HG03097 (cell line): ENCODE data around the gene CHRNA10.

Source experiments
- ATAC-seq: cut with Tn5 transposase; IDR thresholded peaks from one replicate; pipeline ENCODE4 v1.9.1; 2021; ENCODE audit not compliant: unreplicated experiment, low FRiP score

CHRNA10 gene, protein sequence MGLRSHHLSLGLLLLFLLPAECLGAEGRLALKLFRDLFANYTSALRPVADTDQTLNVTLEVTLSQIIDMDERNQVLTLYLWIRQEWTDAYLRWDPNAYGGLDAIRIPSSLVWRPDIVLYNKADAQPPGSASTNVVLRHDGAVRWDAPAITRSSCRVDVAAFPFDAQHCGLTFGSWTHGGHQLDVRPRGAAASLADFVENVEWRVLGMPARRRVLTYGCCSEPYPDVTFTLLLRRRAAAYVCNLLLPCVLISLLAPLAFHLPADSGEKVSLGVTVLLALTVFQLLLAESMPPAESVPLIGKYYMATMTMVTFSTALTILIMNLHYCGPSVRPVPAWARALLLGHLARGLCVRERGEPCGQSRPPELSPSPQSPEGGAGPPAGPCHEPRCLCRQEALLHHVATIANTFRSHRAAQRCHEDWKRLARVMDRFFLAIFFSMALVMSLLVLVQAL

DNA sequence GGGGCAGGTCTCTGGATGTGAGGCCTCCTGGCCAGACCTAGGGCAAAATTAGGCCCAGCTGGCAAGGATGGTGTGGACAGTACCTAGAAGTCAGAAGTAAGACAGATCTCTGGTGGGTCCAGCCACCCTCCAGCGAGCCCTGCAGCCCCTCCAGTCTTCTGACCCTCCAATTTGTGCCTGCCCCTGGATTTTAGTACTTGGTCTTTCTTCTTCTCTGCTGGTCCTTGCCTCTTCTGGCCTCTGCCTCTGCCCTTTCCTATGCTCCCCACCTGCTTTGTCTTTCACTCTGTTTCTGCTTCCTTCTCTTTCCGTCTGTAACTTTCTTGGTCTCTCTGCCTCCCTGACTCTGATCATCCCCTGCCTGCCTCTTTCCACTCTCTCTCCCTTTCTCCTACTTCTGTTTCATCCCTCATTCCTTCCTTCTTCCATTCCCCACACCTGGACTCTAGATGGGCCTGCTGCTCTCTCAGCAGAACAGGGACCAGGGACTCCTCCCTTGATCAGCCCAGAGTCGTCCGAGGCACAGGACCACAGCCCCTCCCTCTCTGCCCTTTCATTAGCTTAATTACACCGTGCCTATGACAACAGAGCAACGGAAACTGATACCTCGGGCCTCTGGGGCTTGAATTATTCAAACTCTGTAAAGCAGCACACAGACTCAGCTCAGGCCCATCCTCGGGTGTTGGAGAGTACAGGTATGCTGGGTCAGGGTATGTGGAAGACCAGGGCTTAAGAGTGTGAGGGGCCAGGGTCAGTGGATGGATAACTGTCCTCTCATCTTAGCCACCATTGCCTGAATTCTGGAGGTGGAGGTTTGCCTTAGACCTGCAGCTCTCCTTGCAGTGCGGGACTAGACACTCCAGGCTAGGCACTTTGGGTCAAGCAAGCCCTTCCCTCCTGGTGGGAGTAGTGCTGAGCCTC is at the start of gene CHRNA10:
CHRNA10 (minus strand) TSS at position 51 of the 921 bp plus-strand sequence. CDS start 72 bp downstream, outside the sequence.
- no peak for ATAC-seq

DNA sequence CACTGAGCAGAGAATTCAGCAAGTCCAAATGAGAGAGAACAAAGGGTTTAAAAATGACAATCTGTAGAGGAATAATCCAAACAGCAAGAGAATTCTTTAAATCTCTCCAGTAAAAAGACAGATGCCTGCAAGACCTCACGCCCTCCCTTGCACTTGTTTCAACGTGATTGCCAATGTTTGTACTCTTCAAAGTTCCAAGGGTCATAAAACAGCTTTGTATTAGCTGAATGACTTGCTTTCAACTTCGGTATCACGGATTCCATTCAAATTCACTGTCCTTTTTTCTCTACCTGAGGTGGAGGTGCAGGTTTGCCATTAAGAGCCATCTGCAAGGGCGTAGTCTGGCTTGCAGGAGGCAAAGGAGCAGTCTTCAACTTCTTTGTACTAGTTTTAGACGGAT is 41.1 kb upstream of the CHRNA10 start:
- ATAC-seq: no peak

DNA sequence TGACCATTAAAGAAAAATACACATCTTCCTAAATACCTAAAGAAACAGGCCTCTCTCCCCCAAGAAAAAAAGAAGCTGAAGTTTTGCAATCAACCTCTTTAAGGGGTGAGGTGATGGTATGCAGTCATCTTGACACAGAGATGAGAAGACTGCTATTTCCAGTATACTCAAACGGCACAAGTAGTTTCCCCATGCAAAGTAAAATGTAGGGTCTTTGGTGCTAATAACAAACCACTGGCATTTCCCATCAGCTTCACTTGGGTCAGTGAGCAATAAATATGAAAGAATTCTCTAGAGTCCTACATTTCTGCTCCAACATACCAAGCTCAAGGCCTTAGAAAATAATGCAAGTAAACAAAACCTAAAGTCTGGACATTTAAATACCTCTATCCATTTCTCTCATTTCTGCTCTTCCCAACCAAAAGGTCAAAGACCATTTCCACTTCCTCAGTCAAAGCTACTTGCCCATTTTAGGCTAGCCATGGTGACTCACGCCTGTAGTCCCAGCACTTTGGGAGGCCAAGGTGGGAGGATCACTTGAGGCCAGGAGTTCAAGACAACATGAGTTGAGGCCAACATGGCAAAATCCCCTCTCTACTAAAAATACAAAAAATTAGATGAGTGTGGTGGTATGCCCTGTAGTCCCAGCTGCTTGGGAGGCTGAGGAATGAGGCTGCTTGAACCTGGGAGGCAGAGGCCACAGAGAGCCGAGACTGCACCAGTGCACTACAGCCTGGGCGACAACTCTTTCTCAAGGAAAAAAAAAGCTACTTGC is 39.5 kb upstream of the CHRNA10 start:
- ATAC-seq: no peak

DNA sequence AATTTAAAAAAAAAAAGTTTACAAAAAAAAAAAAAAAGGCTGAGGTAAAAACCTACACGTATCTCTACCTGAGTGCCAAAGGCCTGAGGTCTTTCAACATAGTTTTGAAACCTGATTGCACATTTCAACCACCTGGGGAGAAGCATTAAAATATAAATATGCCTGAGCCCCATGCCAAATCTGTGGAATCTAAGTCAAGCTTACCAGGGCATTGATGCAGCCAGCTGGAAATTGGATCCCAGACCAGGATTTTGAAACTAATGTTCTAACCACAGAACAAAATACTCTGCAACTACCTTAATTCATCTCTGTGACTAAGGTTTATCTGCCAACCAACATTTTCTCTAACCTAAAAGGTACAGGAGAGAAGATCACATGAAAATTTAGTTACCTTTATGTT is 38.8 kb upstream of the CHRNA10 start:
- no peak for ATAC-seq

DNA sequence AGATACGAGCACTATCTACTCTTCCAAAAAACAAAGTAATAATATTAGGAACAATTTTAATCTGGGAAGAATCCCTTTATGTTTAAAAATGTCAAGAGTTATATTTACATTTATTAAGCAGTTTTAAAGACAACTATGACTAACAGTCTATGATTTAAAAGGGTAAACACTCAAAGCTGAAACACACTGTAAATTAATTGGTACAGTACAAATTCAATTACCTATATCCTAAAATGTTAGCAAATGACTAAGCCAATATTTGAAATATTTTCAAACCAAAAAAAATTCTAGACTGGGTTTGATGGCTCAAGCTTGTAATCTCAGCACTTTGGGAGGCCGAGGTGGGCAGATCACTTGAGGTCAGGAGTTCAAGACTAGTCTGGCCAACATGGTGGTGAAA is 36.0 kb upstream of the CHRNA10 start:
- no peak for ATAC-seq

DNA sequence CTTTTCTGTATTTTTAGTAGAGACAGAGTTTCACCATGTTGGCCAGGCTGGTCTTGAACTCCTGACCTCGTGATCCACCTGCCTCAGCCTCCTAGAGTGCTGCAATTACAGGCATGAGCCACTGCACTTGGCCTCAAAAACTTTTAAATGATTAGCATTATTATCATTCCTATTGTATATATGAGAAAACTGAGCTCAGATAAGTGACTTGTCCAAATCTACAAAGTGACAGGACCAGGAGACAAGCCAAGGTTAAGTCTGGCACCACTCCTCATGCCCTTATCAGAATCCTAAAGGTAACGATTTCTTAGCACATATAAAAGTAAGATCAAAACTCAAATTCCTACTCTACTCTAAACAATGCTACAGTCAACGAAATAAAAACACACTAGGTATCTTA is 32.2 kb upstream of the CHRNA10 start:
- ATAC-seq: no peak

DNA sequence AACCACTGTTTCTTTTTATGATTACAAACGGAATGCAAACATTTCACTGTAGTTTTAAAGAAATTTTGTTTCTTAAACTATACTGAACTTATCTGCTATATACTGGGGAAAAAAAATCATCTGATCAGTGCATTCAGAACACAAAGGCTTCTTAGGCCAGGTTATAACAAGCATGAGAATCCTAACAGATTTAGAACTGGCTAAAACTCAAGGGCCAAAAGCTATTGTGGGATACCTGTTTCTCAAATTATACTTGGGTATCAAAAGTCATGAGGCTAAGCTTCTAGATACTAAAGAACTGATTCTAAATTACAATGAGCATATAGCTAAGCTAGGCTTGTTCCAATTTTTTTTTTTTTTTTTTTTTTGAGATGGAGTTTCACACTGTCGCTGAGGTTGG is 29.7 kb upstream of the CHRNA10 start:
- ATAC-seq: no peak

DNA sequence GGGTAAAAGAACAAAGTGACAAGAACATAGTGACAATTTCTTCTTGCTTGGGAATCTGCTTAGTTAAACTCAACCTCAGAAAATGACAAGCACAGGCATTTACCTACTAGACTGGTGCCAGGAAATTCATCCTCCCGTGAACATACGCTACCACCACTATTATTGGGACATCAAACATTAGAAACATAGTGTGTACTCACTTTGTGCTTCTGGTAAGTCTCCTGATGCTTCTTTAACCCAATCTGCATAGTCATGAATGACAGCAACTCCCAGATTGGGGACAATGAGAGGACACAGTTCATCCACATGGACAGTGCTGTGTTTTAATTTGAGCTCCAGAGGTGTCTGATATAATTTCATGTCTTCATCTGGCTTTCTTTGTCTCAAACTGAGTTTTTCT is 29.2 kb upstream of the CHRNA10 start:
- ATAC-seq: no peak

DNA sequence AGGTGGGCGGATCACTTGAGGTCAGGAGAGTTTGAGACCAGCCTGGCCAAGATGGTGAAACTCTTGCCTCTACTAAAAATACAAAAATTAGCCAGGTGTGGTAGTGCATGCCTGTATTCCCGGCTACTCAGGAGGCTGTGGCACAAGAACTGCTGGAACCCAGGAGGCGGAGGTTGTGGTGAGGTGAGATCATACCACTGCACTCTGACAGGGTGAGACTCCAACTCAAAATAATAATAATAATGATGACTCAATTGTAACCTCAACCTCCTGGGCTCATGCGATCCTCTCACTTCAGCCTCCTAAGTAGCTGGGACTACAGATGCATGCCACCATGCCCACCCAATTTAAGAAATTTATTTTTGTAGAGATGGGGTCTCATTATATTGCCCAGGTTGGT is 15.6 kb upstream of the CHRNA10 start:
- ATAC-seq: no peak

DNA sequence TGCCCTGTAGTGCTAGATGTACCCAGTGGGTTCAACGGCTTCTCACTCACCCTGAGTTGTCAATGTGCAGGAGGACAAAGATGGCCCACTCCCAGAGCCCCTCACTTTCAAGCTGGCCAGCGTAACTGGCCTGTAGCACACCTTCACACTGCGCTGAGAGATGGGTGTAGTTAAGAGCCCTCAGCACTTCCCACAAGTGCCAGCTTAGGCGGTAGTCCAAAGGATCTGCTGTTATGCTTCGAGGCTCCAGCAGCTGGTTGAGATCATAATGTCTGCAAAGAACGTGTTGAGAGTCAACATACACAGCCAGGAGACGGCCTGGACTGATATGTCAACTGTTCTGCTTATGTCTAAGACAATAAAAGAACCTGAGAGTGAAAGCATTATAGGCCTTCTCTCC is 14.7 kb upstream of the CHRNA10 start:
- no peak for ATAC-seq

DNA sequence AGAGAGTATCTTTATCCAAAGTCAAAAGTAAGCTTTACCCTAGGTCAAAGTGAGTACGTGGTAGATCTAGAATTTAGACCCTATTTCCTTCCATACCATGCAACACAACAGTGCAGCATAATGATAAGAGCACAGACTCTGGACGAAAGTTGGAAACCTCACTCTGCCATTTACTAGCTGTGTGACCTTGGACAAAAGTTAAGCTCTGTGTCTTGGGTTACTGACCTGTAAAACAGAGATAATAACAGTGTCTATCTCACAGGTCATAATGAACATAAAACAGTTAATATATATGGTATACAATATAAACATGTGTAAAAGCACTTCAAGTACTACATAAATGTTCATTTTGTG is 13.6 kb upstream of the CHRNA10 start:
- ATAC-seq: no peak

DNA sequence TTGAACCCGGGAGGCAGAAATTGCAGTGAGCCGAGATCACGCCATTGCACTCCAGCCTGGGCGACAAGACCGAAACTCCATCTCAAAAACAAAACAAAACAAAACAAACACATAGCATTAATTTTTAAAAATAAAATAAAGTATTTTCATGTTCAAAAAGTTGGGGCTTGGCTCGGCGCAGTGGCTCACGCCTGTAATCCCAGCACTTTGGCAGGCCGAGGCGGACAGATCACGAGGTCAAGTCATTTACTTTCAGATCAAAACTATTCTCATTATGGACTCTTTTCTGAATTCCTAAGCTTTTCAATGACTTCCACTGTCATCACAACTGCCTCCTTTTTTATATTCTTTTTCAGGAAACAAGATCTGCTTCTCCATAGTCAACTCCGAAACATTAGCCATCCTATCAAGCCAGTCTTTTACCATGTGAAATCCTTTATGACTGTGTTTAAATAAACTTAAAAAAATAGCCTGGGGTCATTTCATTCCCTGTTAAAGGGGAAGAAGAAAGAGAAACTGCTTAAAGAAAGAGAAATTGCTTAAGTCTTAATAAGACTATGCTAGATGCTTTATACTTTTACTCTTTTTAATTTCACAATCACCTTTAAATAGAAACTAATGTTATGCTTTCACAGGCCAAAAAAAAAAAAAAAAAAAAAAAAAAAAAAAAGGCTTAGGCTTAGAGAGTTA is 13.1 kb upstream of the CHRNA10 start:
- ATAC-seq: no peak

DNA sequence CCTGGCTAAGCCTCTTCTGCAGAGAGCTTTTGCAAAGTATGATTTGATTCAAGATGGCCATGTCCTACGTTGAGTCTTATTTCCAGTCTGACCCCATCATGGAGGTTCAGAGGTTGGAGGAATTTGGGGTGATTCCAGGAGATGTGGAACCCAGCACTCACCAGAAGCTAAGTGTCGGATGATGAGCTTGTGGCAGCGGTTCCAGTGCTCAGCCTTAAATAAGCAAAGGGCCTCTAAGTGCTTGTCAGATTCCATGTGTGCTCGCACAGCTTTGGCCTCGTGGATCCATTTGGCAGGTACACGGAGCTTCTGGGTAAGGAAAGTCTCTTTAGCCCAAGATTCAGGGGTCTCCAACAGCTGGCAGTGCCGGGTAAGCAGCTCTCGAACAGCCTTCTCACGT is 11.9 kb upstream of the CHRNA10 start:
- no peak for ATAC-seq

DNA sequence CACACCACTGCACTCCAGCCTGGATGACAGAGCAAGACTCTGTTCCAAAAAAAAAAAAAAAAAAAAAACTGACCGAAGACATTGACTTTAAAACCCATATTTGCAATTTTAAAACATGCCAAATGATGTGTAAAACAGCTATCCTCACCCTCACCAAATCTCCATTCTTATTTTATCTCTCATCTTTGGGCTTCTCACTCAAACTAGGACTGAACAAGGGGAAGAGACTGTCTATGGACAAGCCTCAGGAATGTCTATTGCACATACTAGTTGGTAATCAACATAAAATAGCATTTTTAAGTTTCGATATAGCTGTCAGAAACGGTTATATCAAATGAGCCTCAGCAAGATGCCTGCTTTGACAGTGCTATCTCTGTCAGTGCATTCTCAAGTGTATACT is 7.9 kb upstream of the CHRNA10 start:
- no peak for ATAC-seq

DNA sequence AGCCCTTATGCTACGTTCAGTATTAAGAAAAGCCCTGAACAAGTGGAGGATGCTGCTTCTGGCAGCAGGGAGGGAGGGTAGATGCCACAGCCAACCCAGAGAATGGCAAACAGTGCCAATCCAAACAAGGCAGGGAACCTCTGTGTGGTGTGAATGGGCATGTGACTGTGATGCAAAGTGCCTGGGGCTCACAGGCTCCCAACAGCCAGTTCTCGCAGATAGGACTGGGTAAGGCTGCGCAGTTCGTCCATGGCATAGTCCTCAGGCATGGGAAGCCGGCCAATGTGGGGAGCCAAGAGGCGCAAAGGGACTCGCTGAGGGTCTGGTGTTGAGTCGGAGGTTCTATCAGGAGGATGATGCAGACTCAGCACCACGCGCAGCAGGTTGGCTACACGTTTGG is 4.8 kb upstream of the CHRNA10 start:
- ATAC-seq: no peak

DNA sequence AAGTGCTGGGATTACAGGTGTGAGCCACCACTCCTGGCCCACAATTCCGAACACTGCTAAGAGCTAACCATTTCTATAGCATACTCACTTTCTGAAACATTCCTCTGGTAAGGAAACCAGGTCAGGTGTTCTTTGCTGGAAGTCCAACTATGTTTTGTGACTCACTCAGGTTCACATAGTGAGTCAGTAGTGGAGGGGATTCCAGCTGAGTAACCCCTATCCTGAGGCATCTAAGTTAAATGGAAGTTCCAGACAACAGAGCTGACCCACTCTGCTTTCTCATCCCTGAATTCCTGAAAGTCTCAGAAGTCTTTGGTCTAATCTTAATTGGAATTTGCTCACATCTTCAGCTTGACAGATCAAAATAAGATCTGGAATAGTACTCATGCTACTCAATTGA is 3.0 kb upstream of the CHRNA10 start:
- no peak for ATAC-seq

DNA sequence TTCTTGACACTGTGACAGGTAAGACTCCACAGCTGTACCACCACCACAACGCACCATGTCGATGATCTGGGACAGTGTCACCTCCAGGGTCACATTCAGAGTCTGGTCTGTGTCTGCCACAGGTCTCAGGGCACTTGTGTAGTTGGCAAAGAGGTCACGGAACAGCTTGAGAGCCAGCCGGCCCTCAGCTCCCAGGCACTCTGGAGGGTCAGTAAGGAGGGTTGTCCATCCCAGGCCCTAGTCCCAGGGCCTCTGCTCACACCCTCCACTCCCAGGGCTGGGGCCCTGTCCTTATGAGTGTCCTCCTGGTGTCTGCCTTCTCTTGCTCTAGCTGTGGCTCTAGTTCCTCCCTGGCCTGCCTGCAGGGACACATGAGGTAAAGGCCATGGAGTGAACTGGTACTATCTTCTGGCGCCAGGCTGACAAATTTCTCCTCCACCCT is 1.4 kb downstream of the CHRNA10 start:
- ATAC-seq: no peak

DNA sequence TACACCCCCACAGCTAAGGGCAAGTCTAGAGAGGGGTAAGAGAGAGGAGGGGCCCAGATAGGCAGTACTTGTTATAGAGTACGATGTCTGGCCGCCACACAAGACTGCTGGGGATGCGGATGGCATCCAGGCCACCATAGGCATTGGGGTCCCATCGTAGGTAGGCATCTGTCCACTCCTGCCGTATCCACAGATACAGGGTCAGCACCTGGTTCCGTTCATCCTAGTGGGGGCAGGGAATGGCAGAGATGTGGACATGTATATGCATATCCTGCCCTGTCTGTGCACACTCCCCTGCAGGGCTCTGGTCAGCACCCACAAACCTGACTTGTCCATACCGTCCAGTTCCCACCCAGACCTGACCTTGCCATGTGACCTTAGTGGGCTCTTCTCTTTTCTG is 2.1 kb downstream of the CHRNA10 start:
- no peak for ATAC-seq

DNA sequence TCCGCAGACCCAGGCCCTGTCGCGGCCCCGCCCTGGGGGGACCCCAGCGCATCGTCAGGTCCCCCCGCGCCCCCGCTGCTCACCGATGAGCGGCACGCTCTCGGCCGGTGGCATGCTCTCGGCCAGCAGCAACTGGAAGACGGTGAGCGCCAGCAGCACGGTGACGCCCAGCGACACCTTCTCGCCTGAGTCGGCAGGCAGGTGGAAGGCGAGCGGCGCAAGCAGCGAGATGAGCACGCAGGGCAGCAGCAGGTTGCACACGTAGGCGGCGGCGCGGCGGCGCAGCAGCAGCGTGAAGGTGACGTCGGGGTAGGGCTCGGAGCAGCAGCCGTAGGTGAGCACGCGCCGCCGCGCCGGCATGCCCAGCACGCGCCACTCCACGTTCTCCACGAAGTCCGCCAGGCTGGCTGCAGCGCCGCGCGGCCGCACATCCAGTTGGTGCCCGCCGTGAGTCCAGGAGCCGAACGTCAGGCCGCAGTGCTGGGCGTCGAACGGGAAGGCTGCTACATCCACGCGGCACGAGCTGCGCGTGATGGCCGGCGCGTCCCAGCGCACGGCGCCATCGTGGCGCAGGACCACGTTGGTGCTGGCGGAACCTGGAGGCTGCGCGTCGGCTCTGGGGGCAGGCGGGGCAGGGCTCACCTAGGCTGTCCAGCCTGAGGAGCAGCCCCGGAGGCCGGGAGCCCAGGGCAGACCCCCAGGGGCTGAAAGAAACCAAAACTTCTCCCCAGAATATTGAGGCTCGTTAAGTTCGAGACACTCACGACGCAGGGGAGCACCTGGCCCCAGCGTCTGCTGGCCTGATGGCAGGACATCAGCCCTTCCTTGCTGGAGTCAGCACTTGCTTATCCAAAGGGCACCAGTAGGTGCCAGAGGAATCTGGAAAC is 3.8 kb downstream of the CHRNA10 start:
- no peak for ATAC-seq
